HG03095 (cell line): ENCODE data around the gene GH2.
"Not testable (repeated sequence)": the region's sequence is repeated elsewhere in the genome, so short reads cannot be mapped to it uniquely, and the experiment has no call there.

Experiments used
- ATAC-seq: cut with Tn5 transposase; IDR thresholded peaks from one replicate; pipeline ENCODE4 v1.9.1; 2021; ENCODE audit warnings: moderate library complexity; ENCODE audit not compliant: unreplicated experiment

GH2 gene

GRCh38 chr17:63874693-63875092 is 7.1 kb downstream of the GH2 start:
- not testable (repeated sequence) for ATAC-seq

- not testable (repeated sequence) for ATAC-seq
Measured at GRCh38 chr17:63874061-63874626, 7.6 kb downstream of the GH2 start.

- not testable (repeated sequence) for ATAC-seq
Measured at GRCh38 chr17:63873577-63873976, 8.2 kb downstream of the GH2 start, which contains the start of gene CSH2. TSS of gene CSH2 (minus strand) at chr17:63873677. CDS start at chr17:63873614, 63 bp downstream.

GRCh38 chr17:63871646-63872365 is 9.9 kb downstream of the GH2 start:
- ATAC-seq, result not testable (repeated sequence)

GRCh38 chr17:63870292-63870665 is 11.5 kb downstream of the GH2 start:
- not testable (repeated sequence) for ATAC-seq

- ATAC-seq, result not testable (repeated sequence)
Measured at GRCh38 chr17:63869491-63870291, 12.1 kb downstream of the GH2 start.

GRCh38 chr17:63866625-63867024 is 15.1 kb downstream of the GH2 start:
- not testable (repeated sequence) for ATAC-seq

GRCh38 chr17:63859257-63859656 is 22.5 kb downstream of the GH2 start:
- no peak for ATAC-seq

GRCh38 chr17:63856425-63856824 is 25.3 kb downstream of the GH2 start:
- ATAC-seq, result not testable (repeated sequence)

GRCh38 chr17:63855185-63855584 is 26.6 kb downstream of the GH2 start:
- ATAC-seq, result no peak

- no peak for ATAC-seq
Measured at GRCh38 chr17:63854709-63855108, 27.0 kb downstream of the GH2 start.

- no peak for ATAC-seq
Measured at GRCh38 chr17:63853260-63853659, 28.5 kb downstream of the GH2 start.

GRCh38 chr17:63850401-63850800 is 31.3 kb downstream of the GH2 start:
- no peak for ATAC-seq

GRCh38 chr17:63848834-63849689 is 32.7 kb downstream of the GH2 start:
- peak; percentile 78 for ATAC-seq

GRCh38 chr17:63847525-63848249 is 34.1 kb downstream of the GH2 start:
- no peak for ATAC-seq

- ATAC-seq, result no peak
Measured at GRCh38 chr17:63845509-63845908, 36.2 kb downstream of the GH2 start.

- no peak for ATAC-seq
Measured at GRCh38 chr17:63843910-63844677, 37.6 kb downstream of the GH2 start.

- ATAC-seq, result not testable (repeated sequence)
Measured at GRCh38 chr17:63843387-63843888, 38.3 kb downstream of the GH2 start.
